Testis (tissue), 2 donors: ENCODE data around the gene ANKRD17.

ENCODE experiments used
- POLR2A ChIP-seq: fragments of 450-650 bp; IDR thresholded peaks from one replicate; pipeline ENCODE4 v1.6.1; 2017; ENCODE audit warnings: antibody characterized with exemption, mild to moderate bottlenecking, moderate library complexity
- TF ChIP-seq, protein P1 (sequence below), 3 experiments: fragments of 450-650 bp in 2 of 3; fragments of 200-600 bp in 1 of 3; sonication (generic) in 1 of 3; IDR thresholded peaks; one replicate each; pipeline ENCODE4 v1.5.1; 2016 to 2019; ENCODE audit warnings: antibody characterized with exemption in 3 of 3, mild to moderate bottlenecking in 2 of 3, moderate library complexity in 1 of 3

- TF ChIP-seq, protein P1, sequence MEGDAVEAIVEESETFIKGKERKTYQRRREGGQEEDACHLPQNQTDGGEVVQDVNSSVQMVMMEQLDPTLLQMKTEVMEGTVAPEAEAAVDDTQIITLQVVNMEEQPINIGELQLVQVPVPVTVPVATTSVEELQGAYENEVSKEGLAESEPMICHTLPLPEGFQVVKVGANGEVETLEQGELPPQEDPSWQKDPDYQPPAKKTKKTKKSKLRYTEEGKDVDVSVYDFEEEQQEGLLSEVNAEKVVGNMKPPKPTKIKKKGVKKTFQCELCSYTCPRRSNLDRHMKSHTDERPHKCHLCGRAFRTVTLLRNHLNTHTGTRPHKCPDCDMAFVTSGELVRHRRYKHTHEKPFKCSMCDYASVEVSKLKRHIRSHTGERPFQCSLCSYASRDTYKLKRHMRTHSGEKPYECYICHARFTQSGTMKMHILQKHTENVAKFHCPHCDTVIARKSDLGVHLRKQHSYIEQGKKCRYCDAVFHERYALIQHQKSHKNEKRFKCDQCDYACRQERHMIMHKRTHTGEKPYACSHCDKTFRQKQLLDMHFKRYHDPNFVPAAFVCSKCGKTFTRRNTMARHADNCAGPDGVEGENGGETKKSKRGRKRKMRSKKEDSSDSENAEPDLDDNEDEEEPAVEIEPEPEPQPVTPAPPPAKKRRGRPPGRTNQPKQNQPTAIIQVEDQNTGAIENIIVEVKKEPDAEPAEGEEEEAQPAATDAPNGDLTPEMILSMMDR (IDR thresholded peaks at IDR 0.05), result no peak
- TF ChIP-seq POLR2A, result no peak
These were observed 191.7 kb downstream of the ANKRD17 start for GRCh38 chr4:73066928-73067327.
